PC-9 (cell line): ENCODE measurements around the gene ALDOA.
A peak's percentile ranks its signal among the peaks of the same experiment; 100 is the strongest.

ENCODE experiments used
- CTCF ChIP-seq: fragments of 200-600 bp; sonication (generic); conservative IDR thresholded peaks from 2 replicates; pipeline ENCODE4 v1.6.1; 2017; ENCODE audit warnings: mixed run types, antibody characterized with exemption, mild to moderate bottlenecking, moderate library complexity
- EZH2 ChIP-seq: fragments of 200-600 bp; sonication (generic); IDR thresholded peaks from 2 replicates; pipeline ENCODE4 v1.8.0; 2017; ENCODE audit warnings: antibody characterized with exemption, low read depth

GRCh38 chr16:30091474-30092372, 26.2 kb downstream of the ALDOA start, which contains the start of gene TBX6:
- TF ChIP-seq CTCF = peak; percentile 72
- no peak for TF ChIP-seq EZH2
